Measurements from ENCODE around the gene GLT1D1.

GLT1D1 gene

DNA sequence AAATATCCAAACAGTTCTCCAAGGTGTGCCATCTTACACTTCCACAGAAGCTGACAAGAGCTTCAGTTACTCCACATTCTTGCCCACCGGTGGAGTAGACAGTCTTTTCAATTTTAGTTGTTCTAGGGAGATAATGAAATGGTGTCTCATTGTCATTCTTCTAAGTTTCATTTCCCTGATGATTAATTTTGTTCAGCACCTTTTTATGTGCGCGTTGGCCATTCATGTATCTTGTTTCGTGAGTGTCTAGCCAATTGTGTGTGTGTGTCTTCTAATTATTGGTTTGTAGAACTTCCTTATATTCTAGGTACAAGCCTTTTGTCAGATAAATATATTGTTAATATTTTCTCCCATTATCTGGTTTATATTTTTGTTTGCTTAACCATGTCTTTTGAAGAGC, 63.1 kb downstream of the GLT1D1 start:
- no peak for DNase-seq

- no peak for DNase-seq
These were observed 65.4 kb downstream of the GLT1D1 start for GRCh38 chr12:128918481-128919260.

DNA sequence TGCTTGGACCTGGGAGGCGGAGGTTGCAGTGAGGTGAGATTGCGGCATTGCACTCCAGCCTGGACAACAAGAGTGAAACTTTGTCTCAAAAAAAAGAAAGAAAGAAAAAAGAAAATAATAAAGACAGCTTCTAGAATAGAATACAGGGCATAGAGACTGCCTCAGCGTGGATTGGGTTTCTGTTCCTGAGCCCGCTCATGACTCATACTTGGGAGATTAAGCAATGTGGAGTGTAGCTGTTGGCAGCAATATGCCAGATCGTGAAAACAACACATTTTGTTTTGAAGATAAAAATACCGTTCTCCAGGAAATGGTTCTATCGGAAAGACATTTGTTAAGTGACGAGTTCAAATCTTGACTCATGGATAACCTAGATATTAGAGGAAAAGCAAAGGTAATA, 67.2 kb downstream of the GLT1D1 start:
- no peak for DNase-seq

GRCh38 chr12:128928361-128928760, 75.1 kb downstream of the GLT1D1 start:
- no peak for DNase-seq

GRCh38 chr12:128929057-128929456, 75.8 kb downstream of the GLT1D1 start:
- DNase-seq: no peak

DNA sequence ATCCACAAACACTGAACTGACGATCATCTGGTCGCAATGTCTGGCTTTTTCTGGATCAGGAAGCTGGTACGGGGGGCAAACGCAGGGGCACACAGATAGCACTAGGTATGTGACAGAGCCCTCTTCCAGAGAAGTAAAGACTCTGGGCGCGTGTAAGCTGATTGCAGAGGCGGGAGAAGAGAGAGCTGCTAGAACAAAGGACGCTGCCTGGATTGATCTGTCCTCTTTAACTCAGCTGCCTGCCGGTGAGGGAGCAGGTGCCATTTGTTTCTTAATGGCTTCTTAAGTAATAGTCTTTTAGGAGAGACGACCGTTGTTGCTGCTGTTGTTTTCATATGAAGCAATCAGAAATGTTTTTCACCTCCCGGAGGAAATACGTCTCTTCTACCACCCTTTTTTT, 77.3 kb downstream of the GLT1D1 start:
- DNase-seq: no peak

- DNase-seq: no peak
These were observed 79.2 kb downstream of the GLT1D1 start for GRCh38 chr12:128932521-128932920.

- no peak for DNase-seq
These were observed 79.8 kb downstream of the GLT1D1 start for GRCh38 chr12:128933039-128933438.

DNA sequence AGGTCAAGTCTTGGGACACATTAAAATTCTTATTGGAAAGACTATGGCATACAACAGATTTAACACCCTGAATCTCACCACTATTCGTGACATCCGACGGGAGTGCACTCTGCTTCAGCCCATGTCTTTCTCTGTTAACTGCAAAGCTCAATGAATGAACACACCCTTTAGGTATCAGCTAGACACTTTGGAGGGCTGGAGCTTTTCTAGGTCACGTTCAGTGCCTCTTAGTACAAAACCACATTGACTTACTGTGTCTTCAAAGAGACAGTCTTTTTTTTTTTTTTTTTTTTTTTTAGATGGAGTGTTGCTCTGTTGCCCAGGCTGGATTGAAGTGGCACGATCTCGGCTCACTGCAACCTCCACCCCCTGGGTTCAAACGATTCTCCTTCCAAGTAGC, 80.6 kb downstream of the GLT1D1 start:
- DNase-seq: no peak

GRCh38 chr12:128938886-128939285, 85.6 kb downstream of the GLT1D1 start:
- DNase-seq: no peak

- no peak for DNase-seq
These were observed 87.0 kb downstream of the GLT1D1 start for GRCh38 chr12:128940090-128940888.

GRCh38 chr12:128940974-128941373, 87.7 kb downstream of the GLT1D1 start:
- no peak for DNase-seq

DNA sequence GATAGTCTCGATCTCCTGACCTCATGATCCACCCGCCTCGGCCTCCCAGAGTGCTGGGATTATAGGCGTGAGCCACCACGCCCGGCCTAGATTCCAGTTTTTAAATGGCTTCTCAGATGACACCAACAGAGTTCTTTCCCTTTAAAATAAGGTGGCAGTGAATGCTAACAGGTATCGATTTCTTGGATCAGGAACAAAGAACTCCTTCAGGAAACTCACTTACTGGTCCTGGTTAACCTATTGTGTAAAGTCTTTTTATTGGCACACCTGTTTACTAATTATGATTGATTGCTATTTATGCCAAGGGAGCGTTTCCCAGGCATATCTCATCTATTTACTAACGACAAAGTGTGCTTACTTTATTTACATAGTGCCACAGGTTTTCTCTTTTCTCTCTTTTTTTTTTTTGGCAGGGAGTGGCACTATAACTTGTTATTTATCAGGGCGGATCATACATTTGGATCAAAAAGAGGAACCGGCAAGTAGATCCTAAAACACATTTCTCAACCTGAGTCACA, 89.7 kb downstream of the GLT1D1 start:
- DNase-seq: peak; percentile 22

GRCh38 chr12:128944956-128945355, 91.7 kb downstream of the GLT1D1 start:
- DNase-seq: no peak

DNA sequence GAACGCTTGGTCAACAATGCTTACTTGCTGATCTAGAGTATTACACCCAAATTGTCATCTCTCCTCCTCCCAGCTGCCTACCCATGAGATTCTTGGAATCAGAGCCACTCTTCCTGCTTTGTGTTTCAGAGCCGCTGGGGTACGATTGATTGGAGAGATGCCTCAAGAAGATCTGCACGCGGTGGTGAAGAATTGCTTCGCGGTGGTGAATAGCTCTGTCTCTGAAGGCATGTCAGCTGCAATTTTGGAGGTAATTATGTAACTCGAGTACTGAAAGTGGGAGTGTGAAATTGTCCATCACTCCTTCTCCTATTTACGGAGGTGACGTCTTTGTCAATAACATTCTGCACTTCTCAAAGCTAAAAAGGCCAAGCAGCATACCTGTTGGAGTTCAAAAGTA, 93.9 kb downstream of the GLT1D1 start:
- DNase-seq: no peak

GRCh38 chr12:128949086-128949485, 95.8 kb downstream of the GLT1D1 start:
- no peak for DNase-seq

DNA sequence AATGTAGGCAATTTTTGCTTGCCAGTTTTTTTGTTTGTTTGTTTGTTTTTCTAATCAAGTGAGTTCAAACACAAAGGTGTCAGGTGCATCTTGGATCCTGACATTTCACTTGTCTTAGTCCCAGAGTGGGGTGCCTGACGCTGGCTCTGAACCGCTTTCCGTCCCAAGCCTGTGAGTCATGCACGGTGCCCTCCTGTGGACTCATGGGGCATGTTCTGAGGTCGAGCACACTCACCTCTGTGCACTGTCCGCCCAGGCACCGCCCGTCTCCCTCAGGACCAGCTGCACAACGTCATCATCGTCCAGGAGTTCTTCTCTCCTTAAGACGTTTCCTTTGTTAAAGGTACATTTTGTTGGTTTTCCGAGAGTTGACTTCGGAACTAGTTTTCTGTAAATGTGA, 98.2 kb downstream of the GLT1D1 start:
- DNase-seq: no peak

- no peak for DNase-seq
These were observed 103.5 kb downstream of the GLT1D1 start for GRCh38 chr12:128956755-128957154.

GRCh38 chr12:128959901-128960300, 106.6 kb downstream of the GLT1D1 start:
- DNase-seq: no peak

DNA sequence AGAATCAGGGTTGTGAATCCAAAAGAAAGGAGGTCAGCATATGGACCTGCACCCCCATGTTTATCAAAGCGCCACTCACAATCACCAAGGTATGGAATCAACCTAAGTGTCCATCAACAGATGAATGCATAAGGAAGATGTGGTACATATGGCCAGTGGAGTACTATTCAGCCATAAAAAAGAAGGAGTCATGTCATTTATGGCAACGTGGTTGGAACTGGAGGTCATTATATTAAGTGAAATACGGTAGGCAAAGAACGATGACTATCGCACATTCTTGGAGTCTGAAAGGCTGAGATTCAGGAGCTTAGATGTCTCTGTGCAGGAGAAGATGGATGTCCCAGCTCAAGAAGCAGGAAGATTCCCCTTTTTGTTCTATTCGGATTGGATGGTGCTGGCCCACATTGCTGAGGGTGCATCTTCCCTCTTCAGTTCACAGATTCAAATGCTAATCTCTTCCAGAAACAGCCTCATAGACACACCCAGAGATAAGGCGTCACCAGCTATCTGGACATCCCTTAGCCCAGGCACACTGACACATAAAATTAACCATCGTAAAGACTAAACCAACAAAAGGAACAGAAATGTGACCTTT, 108.1 kb downstream of the GLT1D1 start:
- DNase-seq: no peak

DNA sequence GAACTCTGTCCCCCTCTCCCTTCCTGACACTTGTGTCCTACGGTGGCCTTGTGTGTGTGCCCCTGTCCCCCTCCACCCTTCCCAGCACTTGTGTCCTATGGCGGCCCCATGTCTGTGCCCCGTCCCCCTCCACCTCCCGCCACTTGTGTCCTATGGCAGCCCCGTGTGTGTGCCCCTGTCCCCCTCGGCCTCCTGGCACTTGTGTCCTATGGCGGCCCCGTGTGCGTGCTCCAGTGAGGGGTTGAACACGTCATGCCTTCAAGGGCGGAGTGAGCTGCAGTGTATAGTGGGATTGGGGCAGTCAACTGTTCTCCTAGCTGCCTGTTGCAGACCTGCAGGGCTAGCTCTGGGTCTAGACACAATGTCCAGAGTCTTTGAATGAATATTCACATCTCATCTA, 108.7 kb downstream of the GLT1D1 start:
- DNase-seq: no peak

DNA sequence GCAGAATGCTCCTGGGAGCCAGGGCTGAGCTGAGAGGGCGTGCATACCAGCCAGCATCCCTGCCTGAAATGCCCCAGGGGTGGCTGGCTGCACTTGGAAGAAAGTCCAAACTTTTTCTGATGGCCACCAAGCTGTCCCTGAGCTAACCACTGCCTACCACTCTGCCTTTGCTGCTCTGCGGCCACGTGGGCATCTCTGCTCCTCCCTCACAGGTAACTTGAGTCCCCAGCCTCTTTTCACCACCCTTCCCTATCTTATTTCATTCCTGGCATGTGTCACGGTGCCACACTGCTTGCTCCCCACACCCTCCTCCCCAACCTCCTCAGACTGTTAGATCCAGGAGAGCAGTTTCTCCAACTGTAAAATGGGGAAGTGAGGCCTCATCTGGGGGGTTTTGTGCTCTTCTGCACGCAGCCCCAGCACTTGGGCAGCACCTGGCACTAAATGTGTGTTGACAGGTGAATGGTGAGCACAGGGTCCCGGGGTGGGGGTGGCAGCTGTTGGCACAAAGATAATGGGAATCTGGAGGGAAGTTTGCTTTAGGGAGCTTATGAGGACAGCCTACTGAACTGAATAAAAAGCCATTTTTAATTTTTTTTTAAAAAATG, 113.0 kb downstream of the GLT1D1 start:
- peak; percentile 77 for DNase-seq

GRCh38 chr12:128968668-128969067, 115.4 kb downstream of the GLT1D1 start:
- DNase-seq: no peak
